A673 (cell line): ENCODE data around the gene HOXA9. TPM values are rescaled to one million over a fixed set of nuclear protein-coding genes. Genes with fewer than 3 reads are reported as not detected.

Source experiments
- BruUV-seq: library from RNA; stranded (reverse); fragments of 400-500 nt; replicated peaks from 2 replicates; lab custom pipeline; 2021; lab: Mats Ljungman, UMichigan
- CTCF ChIA-PET: fragments of 300-600 bp; sonication (Branson Sonifier 250); formaldehyde crosslinking; loops from one replicate; lab custom pipeline; 2022; ENCODE audit warnings: antibody characterized with exemption; lab: Charles Lee
- POLR2A ChIA-PET: fragments of 300-600 bp; sonication (Branson Sonifier 250); formaldehyde crosslinking; loops from one replicate; lab custom pipeline; 2022; ENCODE audit warnings: antibody characterized with exemption; ENCODE audit not compliant: low non-redundant PET; lab: Charles Lee
- DNase-seq: peaks from one replicate; pipeline ENCODE4 v3.0.0-alpha.2; 2015; ENCODE audit warnings: low spot score
- H3K27ac ChIP-seq: fragments of 200-600 bp; sonication (generic); 2 replicates; pipeline ENCODE4 v1.5.1; 2016; ENCODE audit warnings: mixed run types, low read depth, mild to moderate bottlenecking, mixed read lengths, antibody characterized with exemption, low read length; ENCODE audit not compliant: poor library complexity, severe bottlenecking
- H3K27me3 ChIP-seq: fragments of 200-600 bp; sonication (generic); replicated peaks from 2 replicates; pipeline ENCODE4 v1.6.1; 2017; ENCODE audit warnings: mixed run types, low read depth, mild to moderate bottlenecking, mixed read lengths, antibody characterized with exemption, low read length; ENCODE audit not compliant: insufficient read depth, poor library complexity
- H3K36me3 ChIP-seq: fragments of 200-600 bp; sonication (generic); 2 replicates; pipeline ENCODE4 v1.6.1; 2016; ENCODE audit warnings: mixed run types, mild to moderate bottlenecking, mixed read lengths, antibody characterized with exemption, low read length; ENCODE audit not compliant: insufficient read depth, poor library complexity, severe bottlenecking
- H3K4me1 ChIP-seq: fragments of 200-600 bp; sonication (generic); 2 replicates; pipeline ENCODE4 v1.6.1; 2017; ENCODE audit warnings: mixed run types, mild to moderate bottlenecking, mixed read lengths, antibody characterized with exemption, low read length; ENCODE audit not compliant: insufficient read depth, poor library complexity, severe bottlenecking
- H3K4me3 ChIP-seq: fragments of 200-600 bp; sonication (generic); 2 replicates; pipeline ENCODE4 v1.5.1; 2016; ENCODE audit warnings: low read depth, mixed run types, mild to moderate bottlenecking, mixed read lengths, low read length; ENCODE audit not compliant: poor library complexity, severe bottlenecking
- H3K9me3 ChIP-seq: fragments of 200-600 bp; sonication (generic); 2 replicates; pipeline ENCODE4 v1.6.1; 2016; ENCODE audit warnings: mixed run types, low read depth, mild to moderate bottlenecking, mixed read lengths, antibody characterized with exemption, low read length; ENCODE audit not compliant: poor library complexity, severe bottlenecking
- EZH2 ChIP-seq: fragments of 200-600 bp; sonication (generic); IDR thresholded peaks from 2 replicates; pipeline ENCODE4 v1.6.1; 2017; ENCODE audit warnings: borderline replicate concordance, low read depth, mild to moderate bottlenecking, mixed read lengths, antibody characterized with exemption, low read length; ENCODE audit not compliant: poor library complexity, severe bottlenecking
- intact Hi-C: fragments of 100-400 bp; cut with micrococcal nuclease; formaldehyde crosslinking; loops from one replicate; pipeline ENCODE4 v1.10.0; 2022; ENCODE audit not compliant: unreplicated experiment
- total RNA-seq: library from RNA; stranded (reverse); gene quantifications from 2 replicates; pipeline ENCODE4 v1.2.3, GENCODE V29; 2021
- TF ChIP-seq, protein P1 (sequence below): fragments of 300-800, 200-600 bp; sonication (generic); conservative IDR thresholded peaks from 2 replicates; pipeline ENCODE4 v1.5.1; 2017; ENCODE audit warnings: low read depth, mild to moderate bottlenecking, antibody characterized with exemption, low read length, moderate library complexity, mixed read lengths

Gene HOXA9
- total RNA-seq, 1 experiment from 2014 or later = not detected

DNA sequence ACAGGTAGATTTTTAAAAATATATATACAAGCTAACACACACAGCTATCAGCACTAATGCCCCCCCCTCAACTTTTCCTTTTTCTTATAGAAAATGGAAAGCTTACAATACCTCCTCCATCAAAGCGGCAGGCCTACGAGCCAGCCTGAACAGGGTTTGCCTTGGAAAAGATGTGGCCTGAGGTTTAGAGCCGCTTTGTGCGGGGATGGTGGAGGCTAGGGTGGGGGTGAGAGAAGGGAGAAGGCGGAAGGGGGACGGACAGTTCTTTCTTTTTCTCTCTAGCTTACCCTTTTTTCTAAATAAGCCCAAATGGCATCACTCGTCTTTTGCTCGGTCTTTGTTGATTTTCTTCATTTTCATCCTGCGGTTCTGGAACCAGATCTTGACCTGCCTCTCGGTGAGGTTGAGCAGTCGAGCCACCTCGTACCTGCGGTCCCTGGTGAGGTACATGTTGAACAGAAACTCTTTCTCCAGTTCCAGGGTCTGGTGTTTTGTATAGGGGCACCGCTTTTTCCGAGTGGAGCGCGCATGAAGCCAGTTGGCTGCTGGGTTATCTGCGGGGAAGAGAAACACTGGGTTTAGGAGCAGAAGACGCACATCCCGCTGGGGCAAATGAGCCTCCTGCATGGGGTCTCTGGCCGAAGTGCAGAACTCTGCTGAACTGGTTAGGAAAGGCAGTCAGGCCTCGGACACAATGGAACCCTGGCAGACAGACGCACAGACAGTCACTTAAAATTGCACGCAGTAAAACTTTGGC, 1.9 kb downstream of the HOXA9 start:
- no peaks in the 10 kb centered on the region for H3K4me1 ChIP-seq
- TF ChIP-seq EZH2 = no peak
- TF ChIP-seq, protein P1, sequence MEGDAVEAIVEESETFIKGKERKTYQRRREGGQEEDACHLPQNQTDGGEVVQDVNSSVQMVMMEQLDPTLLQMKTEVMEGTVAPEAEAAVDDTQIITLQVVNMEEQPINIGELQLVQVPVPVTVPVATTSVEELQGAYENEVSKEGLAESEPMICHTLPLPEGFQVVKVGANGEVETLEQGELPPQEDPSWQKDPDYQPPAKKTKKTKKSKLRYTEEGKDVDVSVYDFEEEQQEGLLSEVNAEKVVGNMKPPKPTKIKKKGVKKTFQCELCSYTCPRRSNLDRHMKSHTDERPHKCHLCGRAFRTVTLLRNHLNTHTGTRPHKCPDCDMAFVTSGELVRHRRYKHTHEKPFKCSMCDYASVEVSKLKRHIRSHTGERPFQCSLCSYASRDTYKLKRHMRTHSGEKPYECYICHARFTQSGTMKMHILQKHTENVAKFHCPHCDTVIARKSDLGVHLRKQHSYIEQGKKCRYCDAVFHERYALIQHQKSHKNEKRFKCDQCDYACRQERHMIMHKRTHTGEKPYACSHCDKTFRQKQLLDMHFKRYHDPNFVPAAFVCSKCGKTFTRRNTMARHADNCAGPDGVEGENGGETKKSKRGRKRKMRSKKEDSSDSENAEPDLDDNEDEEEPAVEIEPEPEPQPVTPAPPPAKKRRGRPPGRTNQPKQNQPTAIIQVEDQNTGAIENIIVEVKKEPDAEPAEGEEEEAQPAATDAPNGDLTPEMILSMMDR = no peak
- peaks cover 61% of the 10 kb centered on the region for H3K27me3 ChIP-seq
- ChIA-PET POLR2A (no interaction called here), CTCF (no interaction called here)
- H3K4me3 ChIP-seq = no peak overlapping the region
- no peaks in the 10 kb centered on the region for H3K36me3 ChIP-seq
- no peak overlapping the region for H3K27ac ChIP-seq
- DNase-seq = no peak
- intact Hi-C loops = loop anchor here (5.0 to 10.0 kb wide), 2 partner anchors 796 to 1269 kb away; no protein-coding TSS in a partner anchor
- H3K9me3 ChIP-seq = no peaks in the 10 kb centered on the region
- no TSS peak for BruUV-seq

DNA sequence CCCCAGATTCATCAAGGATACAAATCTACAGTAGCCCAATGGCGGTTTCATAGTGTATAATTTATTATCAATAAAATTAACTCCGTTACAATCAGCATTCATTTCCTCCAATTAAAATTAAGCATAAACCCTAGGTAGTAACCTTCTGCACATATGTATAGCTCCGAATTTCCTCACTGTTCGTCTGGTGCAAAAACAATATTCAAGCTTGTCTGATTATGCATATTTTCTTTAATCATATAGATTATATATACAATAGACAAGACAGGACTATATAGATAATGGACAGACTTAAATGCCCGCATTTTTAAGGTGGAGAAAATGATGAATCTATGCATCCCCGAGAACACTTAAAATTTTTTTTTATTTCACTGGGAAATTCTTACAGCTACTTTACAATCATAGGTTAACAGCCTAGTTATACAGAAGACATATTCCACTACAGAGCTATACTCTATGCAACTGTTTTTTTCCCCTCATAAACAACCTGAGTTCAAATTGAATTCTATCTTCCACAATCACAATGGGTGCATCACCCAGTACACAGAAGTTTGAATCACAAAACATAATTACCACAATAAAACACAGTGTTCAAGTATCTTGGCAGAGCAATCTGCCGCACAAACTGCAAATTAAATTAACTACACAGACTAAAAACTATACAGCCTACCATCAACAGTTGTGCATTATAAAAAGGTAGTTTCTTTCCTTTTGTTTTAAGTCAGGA, 2.6 kb downstream of the HOXA9 start:
- no peak for DNase-seq
- Histone ChIP-seq H3K27me3 (peaks cover 61% of the 10 kb centered on the region), H3K9me3 (no peaks in the 10 kb centered on the region), H3K36me3 (no peaks in the 10 kb centered on the region), H3K4me3 (no peak overlapping the region), H3K4me1 (no peaks in the 10 kb centered on the region), H3K27ac (no peak overlapping the region)
- BruUV-seq = no TSS peak
- no peak for TF ChIP-seq EZH2
- TF ChIP-seq, protein P1 = no peak
- POLR2A ChIA-PET = no interaction called here
- intact Hi-C loops = loop anchor here (5.0 to 10.0 kb wide), 2 partner anchors 795 to 1268 kb away; no protein-coding TSS in a partner anchor
- CTCF ChIA-PET = no interaction called here

DNA sequence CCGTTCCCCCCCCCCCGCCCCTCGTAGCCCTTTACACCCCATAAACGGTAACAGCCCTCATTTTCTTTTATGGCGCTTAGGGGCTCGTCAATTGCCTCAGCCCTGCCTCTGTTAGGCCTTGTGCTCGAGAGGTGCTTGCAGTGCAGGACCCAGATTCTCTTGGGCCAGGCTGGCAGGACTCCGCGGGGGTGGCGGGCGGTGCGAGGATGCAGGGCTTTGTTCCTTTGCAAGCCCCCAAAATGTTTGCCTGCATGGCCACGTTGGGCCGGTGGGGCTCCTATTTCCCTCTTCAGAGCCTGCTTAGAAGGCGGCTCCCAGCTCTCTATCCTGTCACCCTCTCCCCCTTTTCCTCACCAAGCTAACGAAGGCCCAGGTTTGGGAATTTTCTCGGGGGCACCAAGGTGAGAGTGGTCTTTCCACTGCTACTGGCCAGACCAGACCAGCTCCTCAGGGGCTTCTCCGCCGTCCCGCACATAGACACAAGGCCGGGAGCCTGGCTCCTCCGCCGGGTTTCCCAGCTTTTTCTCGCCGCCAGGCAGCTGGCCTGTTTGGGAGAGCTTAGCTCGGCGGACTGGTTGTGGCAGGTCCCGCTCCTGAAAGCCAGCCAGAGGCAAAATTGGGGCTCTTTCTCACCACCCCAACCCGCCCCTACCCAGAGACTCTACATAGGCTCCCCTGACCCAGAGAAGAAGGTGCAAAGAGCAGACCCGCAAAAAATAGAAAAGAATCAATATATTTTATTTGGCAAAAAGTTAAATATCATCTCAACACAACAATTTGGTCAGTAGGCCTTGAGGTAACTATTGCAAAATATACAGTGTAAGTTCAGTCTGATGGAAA, 3.4 kb downstream of the HOXA9 start:
- no peak for TF ChIP-seq EZH2
- TF ChIP-seq, protein P1 = no peak
- ChIA-PET POLR2A (no interaction called here), CTCF (interaction anchor here (0.6 to 1.7 kb wide), 7 partner anchors 48 to 793 kb away, joined by 3 to 14 read pairs (median 6); no protein-coding TSS in a partner anchor)
- Histone ChIP-seq H3K27me3 (peaks cover 61% of the 10 kb centered on the region), H3K27ac (no peak overlapping the region), H3K4me1 (no peaks in the 10 kb centered on the region), H3K36me3 (no peaks in the 10 kb centered on the region), H3K4me3 (no peak overlapping the region), H3K9me3 (no peaks in the 10 kb centered on the region)
- DNase-seq = no peak
- intact Hi-C loops = loop anchor here (2.0 to 10.0 kb wide), 3 partner anchors 479 to 1267 kb away; no protein-coding TSS in a partner anchor
- no TSS peak for BruUV-seq
